ENCODE results near the gene LHX1.

Gene LHX1

GRCh38 chr17:36977568-36977967 lies 40.3 kb downstream of the LHX1 start:
- Histone ChIP-seq H3K36me3 (peaks cover 19 to 80% (median 44%) of the 10 kb centered on the region in 11 experiments; a peak in 21 of 22 replicates), H3K27ac (no peak overlapping the region), H3K9ac (no peak overlapping the region), H3K4me3 (no peak overlapping the region), H4K20me1 (peaks cover 35 to 100% (median 89%) of the 10 kb centered on the region in 11 experiments; a peak in 21 of 22 replicates), H3K4me1 (0 out of 20 replicates have a peak, but pooled peaks cover 0 to 7% (median 0%) of the 10 kb centered on the region in 10 experiments), H3K4me2 (no peak overlapping the region), H3K9me3 (replicated peaks in 1 of 11) (peaks cover 0 to 4% (median 0%) of the 10 kb centered on the region in 11 experiments; a peak in 2 of 22 replicates), H3K27me3 (no peaks in the 10 kb centered on the region)
- TF ChIP-seq Cebpa-rat (IDR thresholded peaks at IDR 0.05): no peak

- H3K27ac ChIP-seq: no peak overlapping the region
- H4K20me1 ChIP-seq: peaks cover 22 to 98% (median 79%) of the 10 kb centered on the region in 11 experiments; a peak in 20 of 22 replicates
- H3K4me2 ChIP-seq: no peak overlapping the region
- no peaks in the 10 kb centered on the region for H3K27me3 ChIP-seq
- H3K9ac ChIP-seq: no peak overlapping the region
- H3K36me3 ChIP-seq: peaks cover 32 to 82% (median 50%) of the 10 kb centered on the region in 11 experiments
- TF ChIP-seq Cebpa-rat (IDR thresholded peaks at IDR 0.05): peak in 1 of 11 experiments; percentile 19; a peak in 2 of 22 replicates
- H3K4me3 ChIP-seq: no peak overlapping the region
- H3K4me1 ChIP-seq: 0 out of 20 replicates have a peak, but pooled peaks cover 0 to 7% (median 0%) of the 10 kb centered on the region in 10 experiments
- H3K9me3 ChIP-seq (replicated peaks in 1 of 11): peaks cover 0 to 4% (median 0%) of the 10 kb centered on the region in 11 experiments; a peak in 2 of 22 replicates
These were observed 41.7 kb downstream of the LHX1 start for GRCh38 chr17:36978810-36979564.

GRCh38 chr17:36979565-36979941 lies 42.3 kb downstream of the LHX1 start:
- H3K36me3 ChIP-seq: peaks cover 37 to 87% (median 56%) of the 10 kb centered on the region in 11 experiments
- no peak overlapping the region for H3K4me2 ChIP-seq
- H4K20me1 ChIP-seq: peaks cover 22 to 98% (median 75%) of the 10 kb centered on the region in 11 experiments; a peak in 20 of 22 replicates
- TF ChIP-seq Cebpa-rat (IDR thresholded peaks at IDR 0.05): no peak
- no peak overlapping the region for H3K27ac ChIP-seq
- peaks cover 0 to 4% (median 0%) of the 10 kb centered on the region in 11 experiments; a peak in 2 of 22 replicates for H3K9me3 ChIP-seq (replicated peaks in 1 of 11)
- no peak overlapping the region for H3K4me3 ChIP-seq
- no peaks in the 10 kb centered on the region for H3K27me3 ChIP-seq
- 0 out of 20 replicates have a peak, but pooled peaks cover 0 to 7% (median 0%) of the 10 kb centered on the region in 10 experiments for H3K4me1 ChIP-seq
- no peak overlapping the region for H3K9ac ChIP-seq

GRCh38 chr17:36980280-36980761 lies 43.0 kb downstream of the LHX1 start:
- Histone ChIP-seq H4K20me1 (peaks cover 26 to 98% (median 68%) of the 10 kb centered on the region in 11 experiments; a peak in 21 of 22 replicates), H3K9ac (no peak overlapping the region), H3K27me3 (no peaks in the 10 kb centered on the region), H3K27ac (no peak overlapping the region), H3K4me3 (no peak overlapping the region), H3K36me3 (peaks cover 45 to 91% (median 63%) of the 10 kb centered on the region in 11 experiments), H3K4me2 (no peak overlapping the region), H3K4me1 (0 out of 20 replicates have a peak, but pooled peaks cover 0 to 7% (median 0%) of the 10 kb centered on the region in 10 experiments), H3K9me3 (replicated peaks in 1 of 11) (peaks cover 0 to 4% (median 0%) of the 10 kb centered on the region in 11 experiments; a peak in 2 of 22 replicates)
- no peak for TF ChIP-seq Cebpa-rat (IDR thresholded peaks at IDR 0.05)

GRCh38 chr17:36983618-36984017 lies 46.3 kb downstream of the LHX1 start:
- TF ChIP-seq Cebpa-rat (IDR thresholded peaks at IDR 0.05): no peak
- H3K4me1 ChIP-seq: 0 out of 20 replicates have a peak, but pooled peaks cover 0 to 7% (median 0%) of the 10 kb centered on the region in 10 experiments
- peaks cover 17 to 83% (median 36%) of the 10 kb centered on the region in 11 experiments; a peak in 19 of 22 replicates for H4K20me1 ChIP-seq
- H3K4me3 ChIP-seq: no peak overlapping the region
- H3K27me3 ChIP-seq: no peaks in the 10 kb centered on the region
- no peak overlapping the region for H3K27ac ChIP-seq
- H3K4me2 ChIP-seq: no peak overlapping the region
- H3K9me3 ChIP-seq (replicated peaks in 1 of 11): peaks cover 0 to 4% (median 0%) of the 10 kb centered on the region in 11 experiments; a peak in 2 of 22 replicates
- H3K36me3 ChIP-seq: peaks cover 75 to 95% (median 82%) of the 10 kb centered on the region in 11 experiments
- no peak overlapping the region for H3K9ac ChIP-seq

- H3K9me3 ChIP-seq (replicated peaks in 1 of 11): no peaks in the 10 kb centered on the region
- H3K36me3 ChIP-seq: peaks cover 96 to 100% (median 98%) of the 10 kb centered on the region in 11 experiments
- no peak overlapping the region for H3K4me2 ChIP-seq
- H3K4me3 ChIP-seq: no peak overlapping the region
- no peaks in the 10 kb centered on the region for H3K4me1 ChIP-seq
- no peak overlapping the region for H3K27ac ChIP-seq
- H3K27me3 ChIP-seq: no peaks in the 10 kb centered on the region
- no peak overlapping the region for H3K9ac ChIP-seq
- no peak for TF ChIP-seq Cebpa-rat (IDR thresholded peaks at IDR 0.05)
- H4K20me1 ChIP-seq: peaks cover 0 to 54% (median 22%) of the 10 kb centered on the region in 11 experiments; a peak in 13 of 22 replicates
These were observed 51.9 kb downstream of the LHX1 start for GRCh38 chr17:36989173-36989572.

GRCh38 chr17:36992701-36993100 lies 55.4 kb downstream of the LHX1 start:
- H3K27me3 ChIP-seq: no peaks in the 10 kb centered on the region
- H4K20me1 ChIP-seq: peaks cover 0 to 25% (median 11%) of the 10 kb centered on the region in 11 experiments; a peak in 7 of 22 replicates
- no peak overlapping the region for H3K9ac ChIP-seq
- no peak overlapping the region for H3K27ac ChIP-seq
- peaks cover 96 to 100% (median 99%) of the 10 kb centered on the region in 11 experiments for H3K36me3 ChIP-seq
- TF ChIP-seq Cebpa-rat (IDR thresholded peaks at IDR 0.05): no peak
- H3K4me3 ChIP-seq: no peak overlapping the region
- no peak overlapping the region for H3K4me2 ChIP-seq
- no peaks in the 10 kb centered on the region for H3K4me1 ChIP-seq
- H3K9me3 ChIP-seq (replicated peaks in 1 of 11): peaks cover 15 to 34% (median 29%) of the 10 kb centered on the region in 11 experiments; a peak in 21 of 22 replicates

- Histone ChIP-seq H3K36me3 (peaks cover 96 to 100% (median 99%) of the 10 kb centered on the region in 11 experiments), H3K9ac (no peak overlapping the region), H3K4me2 (no peak overlapping the region), H3K27me3 (no peaks in the 10 kb centered on the region), H3K4me3 (no peak overlapping the region), H3K4me1 (no peaks in the 10 kb centered on the region), H3K9me3 (replicated peaks in 1 of 11) (peaks cover 19 to 39% (median 34%) of the 10 kb centered on the region in 11 experiments; a peak in 21 of 22 replicates), H4K20me1 (peaks cover 0 to 25% (median 9%) of the 10 kb centered on the region in 11 experiments; a peak in 7 of 22 replicates), H3K27ac (no peak overlapping the region)
- no peak for TF ChIP-seq Cebpa-rat (IDR thresholded peaks at IDR 0.05)
These were observed 56.0 kb downstream of the LHX1 start for GRCh38 chr17:36993227-36993626.
